Right lobe of liver (tissue), 4 donors: ENCODE results near the gene GALNT10.

Source experiments
- CTCF ChIP-seq, 4 donors: fragments of 200-600 bp in 3 of 4; fragments of 450-650 bp in 1 of 4; IDR thresholded peaks; one replicate each; pipeline versions ENCODE4 v1.5.1 to v1.8.0; 2016 to 2022; ENCODE audit warnings: antibody characterized with exemption in 4 of 4, mild to moderate bottlenecking in 2 of 4
- POLR2A ChIP-seq: fragments of 450-650 bp; IDR thresholded peaks from one replicate; pipeline ENCODE4 v1.6.1; 2017; ENCODE audit warnings: antibody characterized with exemption, mild to moderate bottlenecking
- donor health status: DM: no; HTN: no; CAD: no.
- donor health status: DM: no; HTN: no; CAD: no.
- donor health status: DM: no; HTN: yes; CAD: no.

- TF ChIP-seq POLR2A (no peak), CTCF (IDR thresholded peaks at IDR 0.05) (no peak)
Observed at GRCh38 chr5:154215571-154216325, 25.2 kb downstream of the GALNT10 start.
